Hepatocyte (in vitro differentiated cells): ENCODE results near the gene MARCOL. TPM values are rescaled to one million over a fixed set of nuclear protein-coding genes. Genes with fewer than 3 reads are reported as not detected.
A peak's percentile ranks its signal among the peaks of the same experiment; 100 is the strongest.

ENCODE experiments used
- DNase-seq: peaks from one replicate; pipeline ENCODE4 v3.0.0-alpha.2; 2016; ENCODE audit warnings: low spot score
- H2AFZ ChIP-seq: fragments of 200-600 bp; sonication (generic); 2 replicates; pipeline ENCODE4 v1.6.0; 2016; ENCODE audit warnings: antibody characterized with exemption, mild to moderate bottlenecking
- H3K27ac ChIP-seq: fragments of 200-600 bp; sonication (generic); 2 replicates; pipeline ENCODE4 v1.5.1; 2016; ENCODE audit warnings: mild to moderate bottlenecking
- H3K27me3 ChIP-seq: fragments of 200-600 bp; sonication (generic); 2 replicates; pipeline ENCODE4 v1.6.1; 2016
- H3K36me3 ChIP-seq: fragments of 200-600 bp; sonication (generic); replicated peaks from 2 replicates; pipeline ENCODE4 v1.5.1; 2016; ENCODE audit warnings: low read depth; ENCODE audit not compliant: insufficient read depth
- H3K4me1 ChIP-seq: fragments of 200-600 bp; sonication (generic); 2 replicates; pipeline ENCODE4 v1.5.1; 2016; ENCODE audit warnings: mild to moderate bottlenecking, moderate library complexity; ENCODE audit not compliant: insufficient read depth
- H3K4me2 ChIP-seq: fragments of 200-600 bp; sonication (generic); 2 replicates; pipeline ENCODE4 v1.6.0; 2016
- H3K4me3 ChIP-seq: fragments of 200-600 bp; sonication (generic); 2 replicates; pipeline ENCODE4 v1.5.1; 2016; ENCODE audit warnings: mild to moderate bottlenecking
- H3K79me2 ChIP-seq: fragments of 200-600 bp; sonication (generic); 2 replicates; pipeline ENCODE4 v1.6.0; 2017; ENCODE audit warnings: mild to moderate bottlenecking
- H3K9me2 ChIP-seq: fragments of 200-600 bp; sonication (generic); replicated peaks from 2 replicates; pipeline ENCODE4 v1.6.0; 2017; ENCODE audit warnings: mild to moderate bottlenecking; ENCODE audit not compliant: insufficient read depth
- H3K9me3 ChIP-seq: fragments of 200-600 bp; sonication (generic); 2 replicates; pipeline ENCODE4 v1.5.1; 2016; ENCODE audit warnings: low read depth, mild to moderate bottlenecking
- H4K20me1 ChIP-seq: fragments of 200-600 bp; sonication (generic); 2 replicates; pipeline ENCODE4 v1.6.0; 2016; ENCODE audit warnings: mild to moderate bottlenecking; ENCODE audit not compliant: insufficient read depth, poor library complexity, severe bottlenecking
- EZH2 ChIP-seq: fragments of 200-600 bp; sonication (generic); IDR thresholded peaks from 2 replicates; pipeline ENCODE4 v1.6.1; 2016; ENCODE audit warnings: antibody characterized with exemption, mild to moderate bottlenecking, borderline replicate concordance
- EZH2phosphoT487 ChIP-seq: fragments of 200-600 bp; sonication (generic); IDR thresholded peaks from one replicate; pipeline ENCODE4 v1.6.1; 2018; ENCODE audit warnings: antibody characterized with exemption, mild to moderate bottlenecking, low read depth, moderate library complexity; ENCODE audit not compliant: unreplicated experiment, severe bottlenecking
- WGBS: methylation state at CpG from one replicate; pipeline ENCODE4 v1.1.6; 2016; ENCODE audit warnings: low lambda C conversion rate; ENCODE audit errors: missing lambda C conversion rate; 5-methylcytosine and 5-hydroxymethylcytosine counted together
- polyA plus RNA-seq: library from polyadenylated mRNA; unstranded; fragments of >200 nt; fragmentation: Nextera tagmentation; extraction: Ambion mirVana; gene quantifications from 2 replicates; pipeline ENCODE4 v1.2.1, GENCODE V29; 2016
- total RNA-seq: library from RNA; depleted of rRNA; stranded (reverse); fragments of >200 nt; gene quantifications from 2 replicates; pipeline ENCODE4 v1.2.3, GENCODE V29; 2014
- TF ChIP-seq, protein P1 (sequence below): fragments of 200-600 bp; sonication (generic); IDR thresholded peaks from 2 replicates; pipeline ENCODE4 v1.5.1; 2016; ENCODE audit warnings: antibody characterized with exemption, mild to moderate bottlenecking; ENCODE audit not compliant: poor library complexity

MARCOL gene, protein sequence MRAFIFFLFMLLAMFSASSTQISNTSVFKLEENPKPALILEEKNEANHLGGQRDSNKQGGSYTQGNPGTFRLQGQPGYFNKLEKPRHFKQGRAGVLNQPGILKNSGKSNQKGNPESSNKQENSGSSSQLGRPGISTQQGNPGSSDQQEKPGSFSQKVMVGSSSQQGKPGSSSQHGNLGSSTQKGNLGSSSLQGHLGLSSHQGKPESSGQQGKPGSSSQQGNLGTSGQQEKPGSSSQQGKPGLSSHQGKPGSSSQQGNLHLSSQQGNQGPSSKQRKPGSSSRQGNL
- not detected in 2 replicates for total RNA-seq
- not detected in 2 replicates for polyA plus RNA-seq

GRCh38 chr5:148238418-148238794, at the start of gene MARCOL:
TSS of gene MARCOL (plus strand) at chr5:148238525. CDS start at chr5:148238598, 73 bp downstream.
- H3K9me3 ChIP-seq, result no peaks in the 10 kb centered on the region
- TF ChIP-seq EZH2phosphoT487 (no peak), EZH2 (no peak)
- TF ChIP-seq, protein P1, sequence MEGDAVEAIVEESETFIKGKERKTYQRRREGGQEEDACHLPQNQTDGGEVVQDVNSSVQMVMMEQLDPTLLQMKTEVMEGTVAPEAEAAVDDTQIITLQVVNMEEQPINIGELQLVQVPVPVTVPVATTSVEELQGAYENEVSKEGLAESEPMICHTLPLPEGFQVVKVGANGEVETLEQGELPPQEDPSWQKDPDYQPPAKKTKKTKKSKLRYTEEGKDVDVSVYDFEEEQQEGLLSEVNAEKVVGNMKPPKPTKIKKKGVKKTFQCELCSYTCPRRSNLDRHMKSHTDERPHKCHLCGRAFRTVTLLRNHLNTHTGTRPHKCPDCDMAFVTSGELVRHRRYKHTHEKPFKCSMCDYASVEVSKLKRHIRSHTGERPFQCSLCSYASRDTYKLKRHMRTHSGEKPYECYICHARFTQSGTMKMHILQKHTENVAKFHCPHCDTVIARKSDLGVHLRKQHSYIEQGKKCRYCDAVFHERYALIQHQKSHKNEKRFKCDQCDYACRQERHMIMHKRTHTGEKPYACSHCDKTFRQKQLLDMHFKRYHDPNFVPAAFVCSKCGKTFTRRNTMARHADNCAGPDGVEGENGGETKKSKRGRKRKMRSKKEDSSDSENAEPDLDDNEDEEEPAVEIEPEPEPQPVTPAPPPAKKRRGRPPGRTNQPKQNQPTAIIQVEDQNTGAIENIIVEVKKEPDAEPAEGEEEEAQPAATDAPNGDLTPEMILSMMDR, result no peak
- WGBS, result 82% methylated on average over 2 of the region's 2 CpGs
- peaks cover 6% of the 10 kb centered on the region for H3K27me3 ChIP-seq
- H3K27ac ChIP-seq, result no peak within 1 kb of the TSS
- H3K4me1 ChIP-seq, result no peaks in the 10 kb centered on the region
- H3K4me3 ChIP-seq, result no peak within 1 kb of the TSS
- no peaks in the 10 kb centered on the region for H3K79me2 ChIP-seq
- no peak for DNase-seq
- H3K4me2 ChIP-seq, result no peak within 1 kb of the TSS
- H3K36me3 ChIP-seq, result no peaks in the 10 kb centered on the region
- H4K20me1 ChIP-seq, result no peaks in the 10 kb centered on the region
- H3K9me2 ChIP-seq, result no peaks in the 10 kb centered on the region
- no peak within 1 kb of the TSS for H2AFZ ChIP-seq

DNA sequence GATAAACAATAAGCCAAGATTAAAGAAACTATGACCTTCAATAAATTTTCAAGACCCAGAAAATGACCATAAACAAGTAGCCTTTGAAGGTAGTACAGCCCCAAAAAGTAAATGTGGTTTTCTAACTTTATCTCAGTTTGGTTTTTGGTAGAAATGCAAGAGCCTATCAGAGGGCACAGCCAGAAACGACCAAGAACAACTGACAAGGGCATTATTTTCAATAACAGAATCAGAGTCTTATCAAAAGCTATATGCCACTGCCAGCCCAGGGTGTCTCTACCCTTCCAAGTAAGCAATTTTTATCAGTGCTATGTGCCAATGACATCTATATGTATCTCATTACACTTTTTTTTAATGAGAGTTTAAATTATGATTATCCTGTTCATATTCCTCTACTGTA, 47.3 kb upstream of the MARCOL start:
- Histone ChIP-seq H4K20me1 (no peaks in the 10 kb centered on the region), H3K27me3 (no peaks in the 10 kb centered on the region), H3K9me3 (no peaks in the 10 kb centered on the region), H3K4me3 (no peak overlapping the region), H3K4me1 (no peaks in the 10 kb centered on the region), H3K36me3 (no peaks in the 10 kb centered on the region), H3K79me2 (no peaks in the 10 kb centered on the region), H3K27ac (no peak overlapping the region), H2AFZ (no peak overlapping the region), H3K4me2 (no peak overlapping the region), H3K9me2 (no peaks in the 10 kb centered on the region)
- WGBS, result 55% methylated on average over 1 of the region's 1 CpG
- no peak for DNase-seq
- TF ChIP-seq EZH2phosphoT487, result no peak
- no peak for TF ChIP-seq EZH2
- TF ChIP-seq, protein P1, result no peak

DNA sequence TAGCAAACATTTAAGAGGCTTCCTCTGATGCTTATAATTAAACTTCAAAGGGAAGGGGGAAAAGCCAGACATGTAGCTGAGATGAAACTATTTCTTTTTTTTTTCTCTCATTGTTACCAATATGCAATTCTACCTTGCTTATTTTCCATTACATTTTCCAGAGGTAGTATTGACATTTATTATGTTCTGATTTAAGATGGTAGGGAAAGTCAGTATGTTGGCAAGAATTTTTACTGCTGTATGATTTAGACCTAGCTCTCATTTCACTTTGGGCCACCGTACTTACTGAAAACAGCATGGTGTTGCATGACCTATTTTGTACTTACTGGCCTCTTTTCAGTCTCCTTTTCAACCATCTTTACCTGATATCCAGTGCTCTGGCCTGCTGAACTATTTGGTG, 45.1 kb upstream of the MARCOL start:
- H3K9me2 ChIP-seq, result no peaks in the 10 kb centered on the region

More for the DNA sequence above, 45.1 kb upstream of the MARCOL start:
- no peak for DNase-seq
- H3K4me3 ChIP-seq, result no peak overlapping the region
- H3K9me3 ChIP-seq, result no peaks in the 10 kb centered on the region
- no peak overlapping the region for H3K4me2 ChIP-seq
- no peaks in the 10 kb centered on the region for H3K27me3 ChIP-seq
- TF ChIP-seq EZH2 (no peak), EZH2phosphoT487 (no peak)
- TF ChIP-seq, protein P1, result no peak
- peak overlapping the region; percentile 41 for H3K27ac ChIP-seq
- no peaks in the 10 kb centered on the region for H3K36me3 ChIP-seq
- 44% methylated on average over 1 of the region's 1 CpG for WGBS
- H2AFZ ChIP-seq, result no peak overlapping the region
- no peaks in the 10 kb centered on the region for H4K20me1 ChIP-seq
- H3K4me1 ChIP-seq, result no peaks in the 10 kb centered on the region
- H3K79me2 ChIP-seq, result no peaks in the 10 kb centered on the region
